PC-3 (cell line): ENCODE data around the gene FOXR1. TPM values are rescaled to one million over a fixed set of nuclear protein-coding genes. Genes with fewer than 3 reads are reported as not detected.
A peak's percentile ranks its signal among the peaks of the same experiment; 100 is the strongest.

Experiments used
- ATAC-seq: fragments of 200-7000 bp; cut with Tn5 transposase; 2 replicates; pipeline ENCODE4 v1.9.1; 2020; ENCODE audit warnings: mild to moderate bottlenecking, moderate library complexity
- BruUV-seq: library from RNA; stranded (reverse); fragments of 400-500 nt; replicated peaks from 2 replicates; lab custom pipeline; 2021; lab: Mats Ljungman, UMichigan
- CTCF ChIA-PET: fragments of 300-600 bp; sonication (Branson Sonifier 250); formaldehyde crosslinking; loops from one replicate; lab custom pipeline; 2022; ENCODE audit warnings: antibody characterized with exemption; lab: Charles Lee
- POLR2A ChIA-PET: fragments of 300-600 bp; sonication (Branson Sonifier 250); formaldehyde crosslinking; loops from one replicate; lab custom pipeline; 2022; ENCODE audit warnings: antibody characterized with exemption; ENCODE audit not compliant: unreplicated experiment; lab: Charles Lee
- DNase-seq: peaks from one replicate; pipeline ENCODE4 v3.0.0-alpha.2; 2015
- H2AFZ ChIP-seq: fragments of 300-600 bp; sonication (generic); 2 replicates; pipeline ENCODE4 v1.6.0; 2016; ENCODE audit warnings: antibody characterized with exemption, low read length
- H3F3A ChIP-seq: fragments of 300-600 bp; sonication (generic); one replicate; pipeline ENCODE4 v1.6.0; 2017; ENCODE audit warnings: antibody characterized with exemption, low read length, control low read depth, mild to moderate bottlenecking; ENCODE audit not compliant: unreplicated experiment
- H3K27ac ChIP-seq: fragments of 300-600 bp; sonication (generic); 2 replicates; pipeline ENCODE4 v1.5.1; 2016; ENCODE audit warnings: mild to moderate bottlenecking, low read length
- H3K27me3 ChIP-seq: fragments of 300-600 bp; sonication (generic); 2 replicates; pipeline ENCODE4 v1.6.1; 2016; ENCODE audit warnings: low read length, mixed read lengths
- H3K36me3 ChIP-seq: fragments of 300-600 bp; sonication (generic); 2 replicates; pipeline ENCODE4 v1.6.1; 2016; ENCODE audit warnings: low read depth, mixed run types, low read length, mixed read lengths
- H3K4me1 ChIP-seq: fragments of 300-600 bp; sonication (generic); 2 replicates; pipeline ENCODE4 v1.5.1; 2016; ENCODE audit warnings: low read length; ENCODE audit not compliant: insufficient read depth
- H3K4me2 ChIP-seq: fragments of 300-600 bp; sonication (generic); 2 replicates; pipeline ENCODE4 v1.6.0; 2016; ENCODE audit warnings: low read length
- H3K4me3 ChIP-seq: fragments of 300-600 bp; sonication (generic); 2 replicates; pipeline ENCODE4 v1.5.1; 2016; ENCODE audit warnings: mild to moderate bottlenecking, low read length, mixed read lengths
- H3K79me2 ChIP-seq: fragments of 300-600 bp; sonication (generic); 2 replicates; pipeline ENCODE4 v1.6.1; 2017; ENCODE audit warnings: low read length, mixed read lengths
- H3K9ac ChIP-seq: fragments of 300-600 bp; sonication (generic); 2 replicates; pipeline ENCODE4 v1.6.0; 2016; ENCODE audit warnings: mild to moderate bottlenecking, low read length
- H3K9me2 ChIP-seq: fragments of 300-600 bp; sonication (generic); replicated peaks from 2 replicates; pipeline ENCODE4 v1.6.1; 2016; ENCODE audit warnings: mixed run types, low read length, mixed read lengths
- H3K9me3 ChIP-seq: fragments of 300-600 bp; sonication (generic); 2 replicates; pipeline ENCODE4 v1.6.1; 2016; ENCODE audit warnings: low read length, mixed read lengths
- H4K20me1 ChIP-seq: fragments of 300-600 bp; sonication (generic); 2 replicates; pipeline ENCODE4 v1.6.1; 2016; ENCODE audit warnings: low read length, mixed read lengths
- CTCF ChIP-seq: fragments of 300-600 bp; sonication (generic); conservative IDR thresholded peaks from 2 replicates; pipeline ENCODE4 v1.5.1; 2017; ENCODE audit warnings: antibody characterized with exemption, low read depth, mild to moderate bottlenecking, low read length
- EZH2 ChIP-seq: fragments of 300-600 bp; sonication (generic); IDR thresholded peaks from one replicate; pipeline ENCODE4 v1.6.1; 2017; ENCODE audit warnings: antibody characterized with exemption, mild to moderate bottlenecking, low read length; ENCODE audit not compliant: unreplicated experiment
- EZH2phosphoT487 ChIP-seq: fragments of 300-600 bp; sonication (generic); IDR thresholded peaks from 2 replicates; pipeline ENCODE4 v1.6.1; 2018; ENCODE audit warnings: mild to moderate bottlenecking, antibody characterized with exemption, low read length, borderline replicate concordance
- intact Hi-C: fragments of 100-400 bp; cut with micrococcal nuclease; formaldehyde crosslinking; loops from 2 replicates; pipeline ENCODE4 v1.9.0; 2023
- total RNA-seq: library from RNA; depleted of rRNA; stranded (reverse); fragments of >200 nt; gene quantifications from 2 replicates; pipeline ENCODE4 v1.2.3, GENCODE V29; 2014

The FOXR1 gene
- total RNA-seq, 1 experiment from 2014 or later = not detected

GRCh38 chr11:119021631-119022030 is 50.1 kb downstream of the FOXR1 start:
- no peak overlapping the region for H3K27ac ChIP-seq
- peaks cover 43% of the 10 kb centered on the region for H3K36me3 ChIP-seq
- ChIA-PET POLR2A (no interaction called here), CTCF (no interaction called here)
- H3K4me1 ChIP-seq = peaks cover 24% of the 10 kb centered on the region
- no peaks in the 10 kb centered on the region for H3K9me3 ChIP-seq
- no peak for TF ChIP-seq CTCF
- no peak for TF ChIP-seq EZH2phosphoT487
- no peak for TF ChIP-seq EZH2
- intact Hi-C loops = no loop called here
- peaks cover 6% of the 10 kb centered on the region for H3F3A ChIP-seq
- H3K79me2 ChIP-seq = peaks cover 59% of the 10 kb centered on the region
- H2AFZ ChIP-seq = no peak overlapping the region
- peaks cover 17% of the 10 kb centered on the region for H4K20me1 ChIP-seq
- DNase-seq (no peak), ATAC-seq (no peak)
- H3K9ac ChIP-seq = no peak overlapping the region
- peak overlapping the region; percentile 9; the same call in 1 of the 2 replicates for H3K4me2 ChIP-seq
- TSS peak; percentile 0 for BruUV-seq
- H3K9me2 ChIP-seq = no peaks in the 10 kb centered on the region
- no peak overlapping the region for H3K4me3 ChIP-seq
- no peaks in the 10 kb centered on the region for H3K27me3 ChIP-seq

- Histone ChIP-seq H3K36me3 (peaks cover 35% of the 10 kb centered on the region), H3K27ac (no peak overlapping the region)
Measured at GRCh38 chr11:119023741-119024140, 52.2 kb downstream of the FOXR1 start.

More at GRCh38 chr11:119023741-119024140, 52.2 kb downstream of the FOXR1 start:
- H3K9me2 ChIP-seq = no peaks in the 10 kb centered on the region
- peaks cover 22% of the 10 kb centered on the region for H3K4me1 ChIP-seq
- H3K4me2 ChIP-seq = no peak overlapping the region
- H2AFZ ChIP-seq = no peak overlapping the region
- POLR2A ChIA-PET = no interaction called here
- DNase-seq (no peak), ATAC-seq (no peak)
- CTCF ChIA-PET = no interaction called here
- no peaks in the 10 kb centered on the region for H3K9me3 ChIP-seq
- H3K27me3 ChIP-seq = no peaks in the 10 kb centered on the region
- intact Hi-C loops = no loop called here
- no peak for TF ChIP-seq EZH2phosphoT487
- TF ChIP-seq CTCF = no peak
- no peak for TF ChIP-seq EZH2
- BruUV-seq = no TSS peak
- peaks cover 5% of the 10 kb centered on the region for H3F3A ChIP-seq
- no peak overlapping the region for H3K9ac ChIP-seq
- H4K20me1 ChIP-seq = peaks cover 6% of the 10 kb centered on the region; the same call in 1 of the 2 replicates
- peaks cover 49% of the 10 kb centered on the region for H3K79me2 ChIP-seq
- H3K4me3 ChIP-seq = no peak overlapping the region
